Lung (tissue), 12 donors: ENCODE results near the gene GLIPR1L1. TPM values are rescaled to one million over a fixed set of nuclear protein-coding genes. Genes with fewer than 3 reads are reported as not detected.

Experiments
- ATAC-seq: fragments of 200-7000 bp; cut with Tn5 transposase; one replicate; pipeline ENCODE4 v1.9.1; 2020; ENCODE audit warnings: moderate number of reproducible peaks; ENCODE audit not compliant: insufficient read depth, low FRiP score
- DNase-seq, 3 donors: peaks; one replicate each; pipeline ENCODE4 v3.0.0-alpha.2; 2013 to 2017
- H3K27ac ChIP-seq, 2 donors: one replicate each; pipeline ENCODE4 v1.5.1; 2013; ENCODE audit warnings: mild to moderate bottlenecking in 2 of 2, moderate library complexity in 2 of 2, control low read depth in 1 of 2, inconsistent platforms in 1 of 2, low read depth in 1 of 2, low read length in 1 of 2
- H3K27me3 ChIP-seq, 3 donors: one replicate each; pipeline ENCODE4 v1.5.1; 2013; ENCODE audit warnings: low read length in 2 of 3; ENCODE audit not compliant: control insufficient read depth in 3 of 3, insufficient read depth in 3 of 3
- H3K36me3 ChIP-seq, 4 donors: one replicate each; pipeline ENCODE4 v1.5.1; 2013; ENCODE audit warnings: low read length in 4 of 4, mild to moderate bottlenecking in 1 of 4, moderate library complexity in 1 of 4; ENCODE audit not compliant: control insufficient read depth in 4 of 4, insufficient read depth in 4 of 4
- H3K4me1 ChIP-seq, 5 donors: one replicate each; pipeline ENCODE4 v1.5.1; 2013; ENCODE audit warnings: low read length in 5 of 5, mild to moderate bottlenecking in 2 of 5, moderate library complexity in 1 of 5; ENCODE audit not compliant: control insufficient read depth in 5 of 5, insufficient read depth in 5 of 5
- H3K4me3 ChIP-seq: one replicate; pipeline ENCODE4 v1.5.1; 2013; ENCODE audit warnings: mild to moderate bottlenecking, control low read depth, moderate library complexity
- H3K9ac ChIP-seq, 2 donors: one replicate each; pipeline ENCODE4 v1.5.1; 2013; ENCODE audit warnings: low read length in 2 of 2, control low read depth in 1 of 2; ENCODE audit not compliant: insufficient read depth in 1 of 2
- H3K9me3 ChIP-seq, 4 donors: one replicate each; pipeline ENCODE4 v1.5.1; 2013; ENCODE audit warnings: low read length in 3 of 4, mild to moderate bottlenecking in 1 of 4, moderate library complexity in 1 of 4; ENCODE audit not compliant: control insufficient read depth in 4 of 4, insufficient read depth in 3 of 4
- WGBS, 2 donors: extraction: QIAGEN DNeasy Blood & Tissue Kit; methylation state at CpG; one replicate each; pipeline ENCODE4 v1.1.7; 2013; 5-methylcytosine and 5-hydroxymethylcytosine counted together
- polyA plus RNA-seq, 2 donors: library from polyadenylated mRNA; stranded (reverse); fragments of 200-250 nt; gene quantifications; one replicate each; pipeline ENCODE4 v1.2.1, GENCODE V29; 2013
- total RNA-seq, 2 donors: library from RNA; depleted of rRNA in 1 of 2; stranded (reverse); fragments of >200 nt in 1 of 2; gene quantifications; one replicate each; pipeline ENCODE4 v1.2.1, GENCODE V29; 2014 to 2021
- TF ChIP-seq, protein P1 (sequence below): IDR thresholded peaks from 2 replicates; pipeline ENCODE4 v1.5.1; 2012; ENCODE audit warnings: mild to moderate bottlenecking; ENCODE audit errors: control extremely low read depth, extremely low read depth
- donor health status: control.
- donor health status: control.
- donor health status: Bipolar disorder and iron deficiency.
- donor health status: healthy.
- donor health status: DM: yes; HTN: yes; CAD: no.

The GLIPR1L1 gene
- total and polyA plus RNA-seq, 4 donors: not detected

DNA sequence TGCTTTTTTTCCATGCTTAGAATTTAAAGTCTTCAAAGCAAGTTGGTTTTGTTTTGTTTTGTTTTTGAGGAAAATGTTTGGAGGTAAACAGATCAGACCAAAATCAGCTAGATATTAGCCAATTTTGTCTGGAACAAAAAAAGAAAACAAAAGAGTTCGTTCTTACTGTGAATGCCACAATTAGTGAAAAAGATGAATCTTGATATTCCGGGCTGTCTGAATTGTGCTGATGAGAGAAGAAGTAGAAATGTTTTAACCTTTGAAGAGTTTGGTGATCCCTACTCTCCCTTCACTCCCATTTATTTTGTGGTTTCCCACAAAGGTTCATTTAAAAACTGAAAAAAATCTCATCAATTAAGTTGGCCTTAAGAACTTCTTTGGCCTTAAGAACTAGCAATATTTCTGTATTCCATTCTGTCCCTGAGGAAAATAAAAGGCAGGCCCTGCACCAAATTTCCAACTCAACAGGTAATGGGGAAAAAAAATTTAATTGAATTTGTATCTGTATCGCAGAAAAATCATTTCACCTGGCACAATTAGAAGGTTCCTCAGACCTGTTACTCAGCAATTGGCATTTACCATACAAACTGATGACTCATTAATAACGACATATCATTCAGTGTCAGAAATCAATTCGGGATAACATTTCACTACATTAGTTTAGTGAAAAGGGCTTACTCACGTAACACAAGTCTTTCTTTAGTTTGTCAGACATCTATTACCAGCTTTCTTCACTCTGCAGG lies 55.9 kb downstream of the GLIPR1L1 start:
- no peaks in the 10 kb centered on the region for H3K36me3 ChIP-seq
- H3K27ac ChIP-seq: peak overlapping the region in 1 of 2 donors; percentile 77
- DNase-seq: peak in 1 of 3 donors; percentile 6
- WGBS, 2 donors: 38 to 43% methylated on average over 6 of the region's 6 CpGs
- H3K9me3 ChIP-seq: no peaks in the 10 kb centered on the region
- H3K4me3 ChIP-seq: no peak overlapping the region
- H3K27me3 ChIP-seq: no peaks in the 10 kb centered on the region
- TF ChIP-seq, protein P1, sequence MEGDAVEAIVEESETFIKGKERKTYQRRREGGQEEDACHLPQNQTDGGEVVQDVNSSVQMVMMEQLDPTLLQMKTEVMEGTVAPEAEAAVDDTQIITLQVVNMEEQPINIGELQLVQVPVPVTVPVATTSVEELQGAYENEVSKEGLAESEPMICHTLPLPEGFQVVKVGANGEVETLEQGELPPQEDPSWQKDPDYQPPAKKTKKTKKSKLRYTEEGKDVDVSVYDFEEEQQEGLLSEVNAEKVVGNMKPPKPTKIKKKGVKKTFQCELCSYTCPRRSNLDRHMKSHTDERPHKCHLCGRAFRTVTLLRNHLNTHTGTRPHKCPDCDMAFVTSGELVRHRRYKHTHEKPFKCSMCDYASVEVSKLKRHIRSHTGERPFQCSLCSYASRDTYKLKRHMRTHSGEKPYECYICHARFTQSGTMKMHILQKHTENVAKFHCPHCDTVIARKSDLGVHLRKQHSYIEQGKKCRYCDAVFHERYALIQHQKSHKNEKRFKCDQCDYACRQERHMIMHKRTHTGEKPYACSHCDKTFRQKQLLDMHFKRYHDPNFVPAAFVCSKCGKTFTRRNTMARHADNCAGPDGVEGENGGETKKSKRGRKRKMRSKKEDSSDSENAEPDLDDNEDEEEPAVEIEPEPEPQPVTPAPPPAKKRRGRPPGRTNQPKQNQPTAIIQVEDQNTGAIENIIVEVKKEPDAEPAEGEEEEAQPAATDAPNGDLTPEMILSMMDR: no peak
- ATAC-seq: no peak
- H3K9ac ChIP-seq: peak overlapping the region in 1 of 2 donors; percentile 47
- H3K4me1 ChIP-seq: peaks cover 0 to 13% (median 0%) of the 10 kb centered on the region in 5 donors

DNA sequence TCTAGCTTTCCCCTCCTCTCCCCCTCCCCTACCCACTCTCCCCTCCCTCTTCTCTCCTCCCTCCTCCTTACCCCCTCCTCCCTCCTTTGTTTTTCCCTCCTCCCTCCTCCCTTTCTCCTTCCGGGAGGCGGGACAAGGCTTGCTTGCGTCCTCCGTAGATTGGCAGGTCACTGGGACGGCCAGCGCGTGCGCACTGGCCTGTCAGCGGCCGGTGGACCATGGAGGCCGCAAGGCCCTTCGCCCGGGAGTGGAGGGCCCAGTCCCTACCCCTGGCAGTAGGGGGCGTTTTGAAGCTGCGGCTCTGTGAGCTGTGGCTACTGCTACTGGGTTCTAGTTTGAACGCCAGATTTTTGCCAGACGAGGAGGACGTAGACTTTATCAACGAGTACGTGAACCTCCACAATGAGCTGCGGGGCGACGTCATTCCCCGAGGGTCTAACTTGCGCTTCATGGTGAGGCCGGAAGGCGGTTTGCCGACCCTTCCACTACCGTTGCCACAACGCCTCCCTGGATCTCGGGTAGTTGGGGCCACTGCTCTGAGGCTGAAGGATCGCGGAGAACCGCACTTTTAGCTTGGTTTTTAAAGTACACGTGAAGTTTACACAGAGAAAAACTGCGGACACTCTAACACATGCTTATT lies 56.5 kb downstream of the GLIPR1L1 start, which contains the start of gene GLIPR1L2:
GLIPR1L2 (plus strand) TSS at position 191 of the 640 bp plus-strand sequence; CDS start at position 219, 28 bp downstream.
- peak within 1 kb of the TSS; percentile 84 to 95 for H3K9ac ChIP-seq
- H3K4me1 ChIP-seq: peaks cover 0 to 13% (median 0%) of the 10 kb centered on the region in 5 donors
- no peaks in the 10 kb centered on the region for H3K9me3 ChIP-seq
- TF ChIP-seq, protein P1: peak; percentile 48
- 3 to 7% methylated on average over 36 of the region's 36 CpGs for WGBS, 2 donors
- peak within 1 kb of the TSS; percentile 77 to 80 for H3K27ac ChIP-seq
- H3K36me3 ChIP-seq: no peaks in the 10 kb centered on the region
- peak; percentile 95 to 98 (median 97) for DNase-seq
- H3K27me3 ChIP-seq: no peaks in the 10 kb centered on the region
- ATAC-seq: peak; percentile 99
- H3K4me3 ChIP-seq: peak within 1 kb of the TSS; percentile 64

DNA sequence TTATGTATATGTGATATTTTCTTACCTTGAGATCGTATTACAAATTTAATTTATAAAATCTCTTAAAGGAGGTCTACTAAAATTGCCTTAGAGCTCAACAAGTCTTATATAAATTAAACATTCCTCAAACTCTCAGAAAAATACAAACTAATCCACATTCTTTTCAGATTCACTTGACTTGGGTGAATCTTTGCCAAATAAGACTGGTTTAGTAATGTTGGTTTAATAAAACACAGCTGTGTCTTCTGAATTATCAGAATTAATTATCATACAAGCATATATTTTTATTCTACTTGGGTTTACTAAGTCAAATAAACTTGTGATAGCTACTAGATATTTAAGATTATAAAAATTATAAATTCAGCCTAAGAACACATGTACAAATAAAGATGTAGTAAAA lies 69.8 kb downstream of the GLIPR1L1 start:
- H3K27me3 ChIP-seq: no peaks in the 10 kb centered on the region
- H3K27ac ChIP-seq: no peak overlapping the region
- H3K4me1 ChIP-seq: no peaks in the 10 kb centered on the region
- H3K9me3 ChIP-seq: no peaks in the 10 kb centered on the region
- H3K36me3 ChIP-seq: no peaks in the 10 kb centered on the region
- no peak overlapping the region for H3K9ac ChIP-seq
- H3K4me3 ChIP-seq: no peak overlapping the region
- DNase-seq (no peak), ATAC-seq (no peak)
- TF ChIP-seq, protein P1: no peak
- 84 to 90% methylated on average over 1 of the region's 1 CpG for WGBS, 2 donors
